ENCODE results near the gene COL2A1. TPM values are rescaled to one million over a fixed set of nuclear protein-coding genes. Genes with fewer than 3 reads are reported as not detected.
"Not testable (repeated sequence)": the region's sequence is repeated elsewhere in the genome, so short reads cannot be mapped to it uniquely, and the experiment has no call there.

Gene COL2A1
- total RNA-seq, 1 experiment from 2014 or later: not detected

- no peak for DNase-seq (ENCODE audit: low spot score)
Observed at GRCh38 chr12:47977046-47977771, 27.1 kb downstream of the COL2A1 start.

DNA sequence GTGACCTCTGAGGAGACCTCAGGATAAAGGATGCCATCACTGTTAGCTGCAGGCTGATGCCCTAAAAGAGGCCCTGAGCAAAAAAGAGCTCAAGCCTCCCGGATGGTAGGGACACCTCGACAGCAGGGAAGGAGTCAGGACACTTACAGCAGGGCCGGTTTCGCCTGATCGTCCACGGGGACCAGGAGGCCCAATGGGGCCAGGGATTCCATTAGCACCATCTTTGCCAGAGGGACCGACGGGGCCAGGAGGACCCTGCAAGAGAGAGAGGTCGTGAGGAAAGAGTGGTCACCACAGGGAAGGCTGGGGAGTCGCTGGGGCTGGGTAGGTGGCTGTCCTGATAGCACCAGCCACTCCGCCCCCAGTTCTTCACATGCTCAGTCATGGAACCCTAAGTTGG is 28.5 kb downstream of the COL2A1 start:
- DNase-seq (ENCODE audit: low spot score): no peak

- no peak for DNase-seq (ENCODE audit: low spot score)
Observed at GRCh38 chr12:47975036-47975620, 29.1 kb downstream of the COL2A1 start.

DNA sequence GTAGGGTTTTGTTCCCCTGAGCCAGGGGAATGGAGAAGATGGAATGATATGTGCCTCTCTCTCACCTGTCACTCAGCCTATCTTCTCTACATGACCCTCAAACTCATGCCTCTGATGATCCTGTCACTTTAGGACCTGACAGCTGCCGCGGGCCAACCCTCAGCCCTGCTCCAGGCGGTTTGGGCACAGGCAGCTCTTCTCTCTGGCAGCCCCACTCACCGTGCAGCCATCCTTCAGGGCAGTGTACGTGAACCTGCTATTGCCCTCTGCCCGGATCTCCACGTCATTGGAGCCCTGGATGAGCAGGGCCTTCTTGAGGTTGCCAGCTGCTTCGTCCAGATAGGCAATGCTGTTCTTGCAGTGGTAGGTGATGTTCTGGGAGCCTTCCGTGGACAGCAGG is 30.4 kb downstream of the COL2A1 start:
- DNase-seq (ENCODE audit: low spot score): no peak

- DNase-seq (ENCODE audit: low spot score): no peak
Observed at GRCh38 chr12:47972895-47973294, 31.4 kb downstream of the COL2A1 start.

- no peak for DNase-seq (ENCODE audit: low spot score)
Observed at GRCh38 chr12:47970843-47971242, 33.4 kb downstream of the COL2A1 start.

DNA sequence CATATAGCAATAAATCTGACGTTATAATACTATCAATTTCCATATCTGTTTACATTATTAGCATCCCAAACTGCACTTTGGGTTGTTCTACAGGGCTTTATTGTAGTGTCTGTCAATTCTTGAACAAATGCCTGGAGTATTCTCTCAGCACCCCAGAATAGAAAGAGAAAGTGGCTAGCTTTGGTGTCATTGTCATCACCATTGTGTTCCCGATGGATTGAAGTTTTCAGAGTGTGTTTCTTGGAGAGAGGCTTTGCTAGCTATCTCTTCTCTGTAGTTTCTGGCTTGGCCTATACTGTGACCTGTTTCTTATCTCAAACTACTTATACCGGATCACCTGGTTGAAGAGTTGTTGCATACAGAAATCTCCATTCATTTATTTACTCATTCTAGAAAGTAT is 34.4 kb downstream of the COL2A1 start:
- DNase-seq (ENCODE audit: low spot score): no peak

GRCh38 chr12:47967461-47968321 is 36.6 kb downstream of the COL2A1 start:
- no peak for DNase-seq (ENCODE audit: low spot score)

- no peak for DNase-seq (ENCODE audit: low spot score)
Observed at GRCh38 chr12:47965581-47965980, 38.7 kb downstream of the COL2A1 start.

- DNase-seq (ENCODE audit: low spot score): no peak
Observed at GRCh38 chr12:47964106-47964728, 40.1 kb downstream of the COL2A1 start.

GRCh38 chr12:47963340-47964040 is 40.8 kb downstream of the COL2A1 start, which contains the start of gene TMEM106C:
Gene TMEM106C (plus strand): TSS chr12:47963596. CDS start chr12:47964237, 641 bp downstream.
- DNase-seq (ENCODE audit: low spot score): peak; percentile 96

DNA sequence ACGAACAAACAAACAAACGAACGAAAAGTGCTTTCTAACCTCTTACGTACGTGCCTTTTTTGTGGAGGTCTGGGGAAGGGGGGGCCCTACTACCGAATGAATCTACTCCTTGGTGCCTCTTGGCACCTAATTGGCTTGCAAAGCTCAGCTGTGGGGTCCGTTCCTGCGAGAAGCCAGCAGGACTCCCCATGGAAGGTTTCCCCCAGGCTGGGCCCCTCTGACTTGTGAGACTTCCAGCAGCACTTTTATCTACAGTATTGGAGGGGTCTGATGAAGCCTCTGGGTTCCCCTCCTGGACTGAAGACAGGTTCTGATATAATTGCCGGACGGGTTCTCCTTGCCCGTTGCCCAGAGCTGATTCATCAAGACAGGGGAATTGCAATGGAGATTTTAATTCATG is 42.1 kb downstream of the COL2A1 start:
- DNase-seq (ENCODE audit: low spot score): no peak

- DNase-seq (ENCODE audit: low spot score): not testable (repeated sequence)
Observed at GRCh38 chr12:47957671-47958070, 46.6 kb downstream of the COL2A1 start.

DNA sequence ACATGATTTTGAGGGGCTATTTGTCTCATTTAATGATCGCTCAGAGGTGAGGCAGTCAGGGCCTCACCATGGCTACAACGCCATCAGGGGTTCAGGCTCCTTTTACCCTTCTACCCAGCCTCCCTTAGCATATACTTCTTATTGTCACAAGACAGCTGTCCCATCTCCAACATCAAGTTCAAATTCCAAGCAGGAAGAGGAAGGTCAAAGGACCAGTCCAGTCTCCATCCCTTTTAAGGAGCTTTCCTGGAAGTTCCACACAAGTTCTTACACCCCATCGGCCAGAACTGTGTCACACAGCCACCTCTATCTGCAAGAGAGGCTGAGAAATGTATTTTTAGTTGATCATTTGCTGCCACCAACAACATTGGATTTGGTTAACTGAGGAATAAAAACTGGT is 49.2 kb downstream of the COL2A1 start:
- no peak for DNase-seq (ENCODE audit: low spot score)

GRCh38 chr12:47954467-47955045 is 49.7 kb downstream of the COL2A1 start:
- DNase-seq (ENCODE audit: low spot score): no peak

DNA sequence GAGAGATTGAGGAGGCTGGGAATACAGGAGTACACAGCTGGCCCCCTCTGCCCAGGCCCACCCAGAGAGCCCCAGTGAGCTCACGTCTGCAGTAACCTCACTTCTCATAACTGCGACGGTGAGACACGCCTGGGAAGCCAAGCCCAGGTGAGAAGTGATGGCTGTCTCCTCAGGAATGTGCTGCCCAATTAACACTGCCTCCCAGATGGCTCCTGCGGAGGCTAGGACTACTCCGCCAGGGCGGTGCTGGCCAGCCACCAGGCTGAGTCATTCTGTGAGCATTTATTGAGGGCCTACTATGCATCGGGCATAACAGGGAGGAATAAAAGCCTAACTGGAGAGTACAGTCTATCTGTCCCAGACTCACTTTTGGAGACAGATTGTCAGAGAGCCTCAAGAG is 50.2 kb downstream of the COL2A1 start:
- DNase-seq (ENCODE audit: low spot score): no peak

GRCh38 chr12:47950856-47951468 is 53.3 kb downstream of the COL2A1 start:
- DNase-seq (ENCODE audit: low spot score): no peak

DNA sequence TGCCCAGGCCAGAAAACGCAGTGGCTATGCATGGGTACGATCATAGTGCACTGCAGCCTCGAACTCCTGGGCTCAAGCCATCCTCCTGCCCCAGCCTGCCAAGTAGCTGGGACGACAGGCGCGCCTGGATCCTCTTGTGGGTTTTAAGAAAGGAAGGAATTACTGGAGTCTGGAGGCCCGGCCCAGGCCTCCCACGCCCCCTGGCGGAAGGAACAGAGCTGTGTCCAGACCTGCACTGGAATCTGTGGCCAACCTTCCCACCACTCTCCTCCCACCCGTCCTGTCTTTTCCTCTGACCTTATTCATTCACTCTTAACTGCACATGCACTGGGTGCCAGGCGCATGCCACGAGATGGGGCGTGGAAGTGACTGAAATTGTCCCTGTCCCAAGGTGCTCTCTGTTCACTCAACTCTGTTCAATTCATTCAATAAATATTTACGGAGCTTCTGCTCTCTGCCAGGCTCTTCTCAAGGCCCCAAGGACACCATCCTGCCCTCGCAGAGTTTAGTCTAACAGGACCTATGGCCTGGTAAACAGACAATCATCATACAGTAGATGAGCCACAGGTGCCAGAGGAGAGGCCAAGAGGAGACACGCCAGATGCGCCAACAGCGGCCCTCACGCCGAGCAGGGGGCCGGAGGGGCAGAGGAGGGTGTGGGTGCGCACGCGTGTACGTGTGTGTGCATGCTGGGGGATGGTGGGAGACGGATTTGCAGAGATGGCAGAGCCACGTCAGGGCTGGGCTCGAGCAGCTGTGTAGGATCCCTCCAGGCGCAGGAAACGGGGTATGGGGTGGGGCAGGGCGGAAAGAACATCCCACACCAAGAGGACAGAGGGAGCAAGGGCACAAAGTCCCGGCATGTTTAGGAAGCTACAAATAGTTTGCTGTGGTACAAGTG is 54.6 kb downstream of the COL2A1 start:
- peak; percentile 91 for DNase-seq (ENCODE audit: low spot score)

DNA sequence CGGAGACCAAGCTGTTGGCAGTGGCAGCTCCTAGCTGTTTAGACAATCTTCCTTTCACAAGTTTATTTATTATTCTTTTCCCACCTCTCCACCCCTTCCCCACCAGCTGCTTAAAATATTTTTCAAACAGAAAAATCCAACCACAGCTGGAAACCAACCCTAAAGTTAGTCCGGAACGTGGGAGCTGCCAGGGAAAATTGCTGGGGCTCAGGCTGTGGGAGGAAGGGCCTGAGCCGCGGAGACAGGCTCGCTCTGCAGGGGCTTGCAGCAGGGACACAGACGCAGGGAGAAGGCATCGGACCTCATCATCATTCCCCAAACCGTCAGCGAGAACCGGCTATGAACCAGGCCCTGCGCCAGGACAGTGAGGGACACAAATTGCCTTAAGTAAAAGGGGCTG is 56.9 kb downstream of the COL2A1 start:
- DNase-seq (ENCODE audit: low spot score): no peak

Measured in HT-29 (cell line).